H9 (cell line): ENCODE measurements around the gene ADIPOR1. TPM values are rescaled to one million over a fixed set of nuclear protein-coding genes. Genes with fewer than 3 reads are reported as not detected.

Source experiments
- DNase-seq: peaks from one replicate; pipeline ENCODE4 v3.0.0-alpha.2; 2017
- H2AFZ ChIP-seq: one replicate; pipeline ENCODE4 v1.6.1; 2013; ENCODE audit warnings: mild to moderate bottlenecking, low read length, control low read depth, moderate library complexity
- H2AK5ac ChIP-seq: 2 replicates; pipeline ENCODE4 v1.6.1; 2013; ENCODE audit warnings: low read length, control low read depth, mixed read lengths; ENCODE audit not compliant: insufficient read length
- H2BK120ac ChIP-seq: one replicate; pipeline ENCODE4 v1.6.1; 2013; ENCODE audit warnings: low read depth, mild to moderate bottlenecking, low read length, control low read depth, inconsistent platforms; ENCODE audit not compliant: poor library complexity, severe bottlenecking
- H2BK12ac ChIP-seq: 2 replicates; pipeline ENCODE4 v1.6.1; 2013; ENCODE audit warnings: low read length, control low read depth, mixed read lengths, low read depth; ENCODE audit not compliant: insufficient read length
- H2BK15ac ChIP-seq: 2 replicates; pipeline ENCODE4 v1.6.1; 2013; ENCODE audit warnings: low read depth, low read length, control low read depth
- H2BK20ac ChIP-seq: one replicate; pipeline ENCODE4 v1.6.1; 2013; ENCODE audit warnings: low read depth, mild to moderate bottlenecking, low read length, control low read depth, inconsistent platforms; ENCODE audit not compliant: poor library complexity, severe bottlenecking
- H2BK5ac ChIP-seq: 2 replicates; pipeline ENCODE4 v1.6.1; 2013; ENCODE audit warnings: low read length, control low read depth, mixed read lengths; ENCODE audit not compliant: insufficient read length
- H3K14ac ChIP-seq: 2 replicates; pipeline ENCODE4 v1.6.1; 2013; ENCODE audit warnings: low read length, control low read depth; ENCODE audit not compliant: insufficient read depth
- H3K18ac ChIP-seq: 2 replicates; pipeline ENCODE4 v1.6.1; 2013; ENCODE audit warnings: low read depth, mild to moderate bottlenecking, mixed read lengths, low read length, control low read depth; ENCODE audit not compliant: insufficient read length
- H3K23ac ChIP-seq: 2 replicates; pipeline ENCODE4 v1.6.1; 2013; ENCODE audit warnings: low read length, control low read depth, mixed read lengths, low read depth; ENCODE audit not compliant: insufficient read length
- H3K23me2 ChIP-seq: 2 replicates; pipeline ENCODE4 v1.6.1; 2013; ENCODE audit warnings: low read depth, mild to moderate bottlenecking, mixed read lengths, low read length, control low read depth; ENCODE audit not compliant: insufficient read length, poor library complexity, severe bottlenecking
- H3K27ac ChIP-seq: 2 replicates; pipeline ENCODE4 v1.5.1; 2013; ENCODE audit warnings: low read length, control low read depth, mixed read lengths, low read depth; ENCODE audit not compliant: insufficient read length
- H3K27me3 ChIP-seq: 2 replicates; pipeline ENCODE4 v1.6.1; 2013; ENCODE audit warnings: low read length, control low read depth, inconsistent platforms; ENCODE audit not compliant: insufficient read depth
- H3K4ac ChIP-seq: 2 replicates; pipeline ENCODE4 v1.6.1; 2013; ENCODE audit warnings: low read depth, mild to moderate bottlenecking, control low read depth, inconsistent platforms, low read length, moderate library complexity
- H3K4me1 ChIP-seq: 2 replicates; pipeline ENCODE4 v1.6.1; 2013; ENCODE audit warnings: low read length, control low read depth, inconsistent platforms; ENCODE audit not compliant: insufficient read depth
- H3K4me2 ChIP-seq: 2 replicates; pipeline ENCODE4 v1.6.1; 2013; ENCODE audit warnings: low read length, control low read depth, mixed read lengths; ENCODE audit not compliant: insufficient read length, insufficient read depth
- H3K56ac ChIP-seq: 2 replicates; pipeline ENCODE4 v1.6.1; 2013; ENCODE audit warnings: low read depth, mild to moderate bottlenecking, mixed read lengths, low read length, control low read depth; ENCODE audit not compliant: insufficient read length
- H3K79me1 ChIP-seq: 2 replicates; pipeline ENCODE4 v1.6.1; 2013; ENCODE audit warnings: low read depth, mild to moderate bottlenecking, moderate library complexity, low read length, control low read depth, inconsistent platforms; ENCODE audit not compliant: insufficient read depth, poor library complexity, severe bottlenecking
- H3K79me2 ChIP-seq: 2 replicates; pipeline ENCODE4 v1.6.1; 2013; ENCODE audit warnings: low read length, control low read depth, inconsistent platforms; ENCODE audit not compliant: insufficient read depth
- H3K9ac ChIP-seq: 2 replicates; pipeline ENCODE4 v1.6.1; 2013; ENCODE audit warnings: low read length, control low read depth, mixed read lengths; ENCODE audit not compliant: insufficient read length; ENCODE audit errors: extremely low read depth
- H3K9me3 ChIP-seq: one replicate; pipeline ENCODE4 v1.6.1; 2013; ENCODE audit warnings: low read depth, low read length, inconsistent platforms; ENCODE audit not compliant: control insufficient read depth
- H3T11ph ChIP-seq: one replicate; pipeline ENCODE4 v1.6.1; 2013; ENCODE audit warnings: mild to moderate bottlenecking, low read length, control low read depth, inconsistent platforms
- H4K20me1 ChIP-seq: one replicate; pipeline ENCODE4 v1.6.1; 2013; ENCODE audit not compliant: control insufficient read depth, insufficient read length, insufficient read depth
- H4K5ac ChIP-seq: 2 replicates; pipeline ENCODE4 v1.6.1; 2013; ENCODE audit warnings: low read depth, mild to moderate bottlenecking, mixed read lengths, low read length, control low read depth; ENCODE audit not compliant: insufficient read length
- H4K8ac ChIP-seq: replicated peaks from 2 replicates; pipeline ENCODE4 v1.6.1; 2013; ENCODE audit warnings: low read length, control low read depth, mixed read lengths, low read depth; ENCODE audit not compliant: insufficient read length
- H4K91ac ChIP-seq: 2 replicates; pipeline ENCODE4 v1.6.1; 2013; ENCODE audit warnings: low read depth, mild to moderate bottlenecking, moderate library complexity, mixed read lengths, low read length, control low read depth; ENCODE audit not compliant: insufficient read length
- H3K27ac Mint-ChIP-seq, 3 experiments: 2 replicates in 2 of 3; 3 replicates in 1 of 3; pipeline ENCODE4 v1.8.0; 2020 to 2021; ENCODE audit warnings: mixed read lengths in 3 of 3, mild to moderate bottlenecking in 1 of 3, moderate library complexity in 1 of 3
- H3K27me3 Mint-ChIP-seq: 2 replicates; pipeline ENCODE4 v1.8.0; 2021; ENCODE audit warnings: low read depth, mild to moderate bottlenecking, moderate library complexity, mixed read lengths
- H3K36me3 Mint-ChIP-seq, 3 experiments: 2 replicates in 2 of 3; 3 replicates in 1 of 3; pipeline ENCODE4 v1.8.0; 2020 to 2021; ENCODE audit warnings: low read depth in 3 of 3, mixed read lengths in 3 of 3; ENCODE audit not compliant: insufficient read depth in 1 of 3
- H3K4me1 Mint-ChIP-seq, 2 experiments: 2 replicates each; pipeline ENCODE4 v1.8.0; 2020; ENCODE audit warnings: mixed read lengths in 2 of 2
- H3K4me3 Mint-ChIP-seq, 2 experiments: 2 replicates in 1 of 2; 3 replicates in 1 of 2; pipeline ENCODE4 v1.8.0; 2020 to 2021; ENCODE audit warnings: mild to moderate bottlenecking in 2 of 2, mixed read lengths in 2 of 2, moderate library complexity in 1 of 2
- H3K9me3 Mint-ChIP-seq, 2 experiments: 2 replicates in 1 of 2; 3 replicates in 1 of 2; pipeline ENCODE4 v1.8.0; 2020; ENCODE audit warnings: mild to moderate bottlenecking in 2 of 2, mixed read lengths in 2 of 2, moderate library complexity in 1 of 2
- WGBS: extraction: QIAGEN DNeasy Blood & Tissue Kit; methylation state at CpG from one replicate; pipeline ENCODE4 v1.1.7; 2013; ENCODE audit warnings: missing lambda C conversion rate, low lambda C conversion rate, mixed read lengths; ENCODE audit not compliant: insufficient read length; ENCODE audit errors: extremely low coverage; 5-methylcytosine and 5-hydroxymethylcytosine counted together
- total RNA-seq: library from RNA; stranded (reverse); gene quantifications from 2 replicates; pipeline ENCODE4 v1.2.1, GENCODE V29; 2021
- TF ChIP-seq, protein P1 (sequence below): fragments of 200-600 bp; sonication (generic); conservative IDR thresholded peaks from 3 replicates; pipeline ENCODE4 v1.8.0; 2021; ENCODE audit warnings: antibody characterized with exemption, mild to moderate bottlenecking

Gene ADIPOR1
- total RNA-seq, 1 experiment from 2014 or later: 65.0 TPM

DNA sequence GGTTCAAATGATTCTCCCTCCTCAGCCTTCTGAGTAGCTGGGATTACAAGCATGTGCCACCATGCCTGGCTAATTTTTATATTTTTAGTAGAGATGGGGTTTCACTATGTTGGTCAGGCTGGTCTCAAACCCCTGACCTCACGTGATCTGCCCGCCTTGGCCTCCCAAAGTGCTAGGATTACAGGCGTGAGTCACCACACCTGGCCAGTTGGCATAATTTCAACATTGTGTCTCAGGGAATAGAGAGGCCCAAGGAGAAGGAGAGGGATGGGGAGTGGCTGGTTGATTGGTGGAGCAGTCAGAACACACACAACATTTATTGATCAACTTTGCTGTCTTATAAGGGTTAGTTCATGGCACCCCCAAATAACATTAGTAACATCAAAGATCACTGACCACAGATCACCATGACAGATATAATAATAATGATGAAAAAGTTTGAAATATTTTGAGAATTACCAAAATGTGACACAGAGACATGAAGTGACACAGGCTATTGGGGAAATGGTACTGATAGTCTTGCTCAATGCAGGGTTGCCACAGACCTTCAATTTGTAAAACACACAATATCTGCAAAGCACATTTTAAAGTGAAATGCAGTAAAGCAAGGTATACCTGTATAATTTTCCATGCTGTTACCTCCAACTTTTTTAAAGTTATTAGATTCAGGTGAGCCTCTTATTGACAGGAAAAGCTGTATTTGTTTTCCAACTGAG, 24.8 kb upstream of the ADIPOR1 start:
- Histone ChIP-seq H3K79me2 (no peaks in the 10 kb centered on the region), H3K4me2 (no peak overlapping the region), H3T11ph (no peak overlapping the region), H3K56ac (no peak overlapping the region), H3K9me3 (no peaks in the 10 kb centered on the region), H2BK120ac (no peak overlapping the region), H2AFZ (no peak overlapping the region), H3K27me3 (no peaks in the 10 kb centered on the region), H3K27ac (no peak overlapping the region), H3K18ac (no peak overlapping the region), H2BK12ac (no peak overlapping the region), H3K14ac (no peak overlapping the region), H3K79me1 (no peaks in the 10 kb centered on the region), H2AK5ac (no peak overlapping the region), H3K23ac (no peak overlapping the region), H4K91ac (no peak overlapping the region), H3K9ac (no peak overlapping the region), H2BK20ac (no peak overlapping the region), H4K8ac (no peak overlapping the region), H2BK5ac (no peak overlapping the region), H3K4ac (no peak overlapping the region), H3K23me2 (no peaks in the 10 kb centered on the region), H3K4me1 (no peaks in the 10 kb centered on the region; the same call in 1 of the 2 replicates), H4K5ac (no peak overlapping the region), H2BK15ac (no peak overlapping the region), H4K20me1 (no peaks in the 10 kb centered on the region)
- TF ChIP-seq, protein P1, sequence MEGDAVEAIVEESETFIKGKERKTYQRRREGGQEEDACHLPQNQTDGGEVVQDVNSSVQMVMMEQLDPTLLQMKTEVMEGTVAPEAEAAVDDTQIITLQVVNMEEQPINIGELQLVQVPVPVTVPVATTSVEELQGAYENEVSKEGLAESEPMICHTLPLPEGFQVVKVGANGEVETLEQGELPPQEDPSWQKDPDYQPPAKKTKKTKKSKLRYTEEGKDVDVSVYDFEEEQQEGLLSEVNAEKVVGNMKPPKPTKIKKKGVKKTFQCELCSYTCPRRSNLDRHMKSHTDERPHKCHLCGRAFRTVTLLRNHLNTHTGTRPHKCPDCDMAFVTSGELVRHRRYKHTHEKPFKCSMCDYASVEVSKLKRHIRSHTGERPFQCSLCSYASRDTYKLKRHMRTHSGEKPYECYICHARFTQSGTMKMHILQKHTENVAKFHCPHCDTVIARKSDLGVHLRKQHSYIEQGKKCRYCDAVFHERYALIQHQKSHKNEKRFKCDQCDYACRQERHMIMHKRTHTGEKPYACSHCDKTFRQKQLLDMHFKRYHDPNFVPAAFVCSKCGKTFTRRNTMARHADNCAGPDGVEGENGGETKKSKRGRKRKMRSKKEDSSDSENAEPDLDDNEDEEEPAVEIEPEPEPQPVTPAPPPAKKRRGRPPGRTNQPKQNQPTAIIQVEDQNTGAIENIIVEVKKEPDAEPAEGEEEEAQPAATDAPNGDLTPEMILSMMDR: no peak
- Mint-ChIP-seq H3K4me1 (peaks cover 3 to 6% of the 10 kb centered on the region in 2 experiments; a peak in 2 of 4 replicates), H3K27me3 (peaks cover 10% of the 10 kb centered on the region), H3K4me3 (no peak overlapping the region), H3K27ac (no peak overlapping the region), H3K36me3 (no peaks in the 10 kb centered on the region), H3K9me3 (no peaks in the 10 kb centered on the region)
- WGBS: no CpG with 5 or more reads among the region's 3 CpGs
- DNase-seq: no peak
